Astrocyte of the hippocampus (primary cell): ENCODE measurements around the gene DENND2D.
A peak's percentile ranks its signal among the peaks of the same experiment; 100 is the strongest.

ENCODE experiments used
- DNase-seq: peaks from one replicate; pipeline ENCODE4 v3.0.0; 2011; ENCODE audit warnings: low read depth, low spot score

The DENND2D gene

DNA sequence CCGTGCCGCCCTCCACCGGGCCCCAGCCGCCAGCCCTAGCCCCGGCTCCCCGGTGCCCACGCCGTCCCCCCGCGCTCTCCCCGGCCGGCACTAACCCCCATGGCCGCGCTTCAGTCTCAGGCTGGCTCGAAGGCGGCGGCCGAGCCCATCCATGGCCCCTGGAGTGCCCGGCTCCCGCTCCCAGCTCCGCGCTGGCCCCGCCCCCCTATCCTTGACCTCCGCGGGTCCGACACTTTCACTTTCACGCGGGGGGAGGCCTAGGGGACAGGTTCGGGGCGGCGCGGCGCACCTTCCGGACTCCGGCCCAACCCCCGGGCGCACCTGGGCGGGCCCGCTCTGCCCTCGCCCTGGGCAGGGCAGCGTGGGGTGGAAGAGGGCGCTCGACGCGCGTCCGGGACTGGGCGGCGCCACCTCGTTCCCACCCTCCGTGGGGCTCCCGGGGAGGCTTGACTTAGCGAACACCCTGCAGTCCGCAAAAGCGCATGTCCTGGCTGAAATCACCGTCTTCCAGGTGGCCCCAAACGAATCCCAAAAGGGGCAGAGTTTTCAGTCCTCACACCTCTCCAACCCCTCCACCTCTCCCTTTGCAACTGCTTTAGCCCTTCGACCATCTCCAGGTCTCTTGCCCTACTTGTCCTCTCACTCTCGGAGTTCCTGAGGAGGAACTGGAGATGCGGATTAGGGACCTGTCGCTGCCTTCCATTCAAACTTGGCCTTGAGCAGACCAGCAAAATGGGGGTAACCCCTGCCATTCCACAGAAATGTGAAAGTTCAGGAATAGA lies 3.9 kb upstream of the DENND2D start:
- DNase-seq: peak; percentile 38

DNA sequence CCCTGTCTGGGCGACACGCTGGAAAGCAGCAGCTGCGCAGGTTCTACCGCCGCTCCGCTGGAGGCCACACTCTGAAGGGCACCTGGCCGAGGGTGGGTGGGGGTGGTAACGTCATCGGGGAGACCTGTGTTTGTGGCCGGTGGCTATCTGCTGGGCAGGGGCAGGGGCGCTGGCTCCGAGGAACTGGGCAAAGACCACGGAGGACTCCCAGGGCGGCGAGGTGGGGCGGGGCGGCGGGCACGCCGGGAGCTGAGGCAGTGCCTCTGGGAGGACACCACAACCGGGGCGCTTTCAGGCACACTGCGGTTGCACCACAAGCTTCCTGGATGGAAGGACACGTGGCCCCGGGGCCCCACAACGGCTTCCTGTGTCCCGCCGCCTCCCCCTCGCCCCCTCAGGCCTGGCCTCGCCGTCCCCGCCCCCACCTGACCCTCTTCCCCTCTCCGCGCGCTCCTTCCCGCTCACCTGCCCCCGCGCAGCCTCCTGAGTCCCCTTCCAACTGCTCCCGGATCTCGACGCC lies 3.3 kb upstream of the DENND2D start:
- DNase-seq: peak; percentile 44

DNA sequence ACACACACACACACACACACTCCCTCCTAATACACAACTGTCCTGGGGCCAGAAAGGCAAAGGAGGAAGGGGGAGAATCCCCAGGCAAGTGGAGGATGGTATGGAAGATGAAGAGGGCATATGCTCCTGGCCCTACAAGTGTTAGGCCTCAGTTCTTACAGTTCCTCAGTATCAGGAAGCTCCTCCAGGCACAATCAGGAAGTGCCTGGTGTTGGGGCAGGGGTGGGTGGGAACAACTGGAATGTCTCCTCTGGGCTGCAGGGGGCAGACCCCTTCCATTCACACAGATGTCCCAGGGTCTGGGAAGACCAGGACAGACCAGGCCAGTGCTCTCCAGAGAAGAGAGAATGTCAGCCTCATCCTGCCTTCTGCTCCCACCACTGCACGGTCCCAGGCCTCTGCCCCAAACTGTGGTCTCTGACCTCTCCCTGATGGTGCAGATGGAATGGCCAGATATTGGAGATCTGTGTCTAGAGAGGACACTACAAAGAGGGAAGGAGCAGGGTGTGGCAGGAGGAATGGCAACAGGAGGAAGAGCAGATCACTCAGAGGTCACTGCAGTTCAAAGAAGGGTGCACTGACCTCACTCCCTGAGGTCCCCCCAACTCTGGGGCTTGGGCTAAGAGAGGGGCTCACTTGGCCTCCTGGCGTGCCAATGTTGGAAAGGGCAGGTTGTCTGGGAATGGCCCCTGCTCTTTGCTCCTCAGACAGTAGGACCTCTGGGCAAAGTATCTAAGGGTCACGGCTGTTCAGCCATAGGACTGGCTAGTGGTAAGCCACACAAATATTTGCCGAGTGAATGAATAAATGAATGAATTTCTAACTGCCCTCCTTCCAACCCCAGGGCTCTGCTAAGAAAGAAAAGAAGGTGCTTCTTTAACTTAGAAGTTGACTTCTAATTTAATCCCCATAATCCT lies 2.5 kb upstream of the DENND2D start:
- DNase-seq: no peak

DNA sequence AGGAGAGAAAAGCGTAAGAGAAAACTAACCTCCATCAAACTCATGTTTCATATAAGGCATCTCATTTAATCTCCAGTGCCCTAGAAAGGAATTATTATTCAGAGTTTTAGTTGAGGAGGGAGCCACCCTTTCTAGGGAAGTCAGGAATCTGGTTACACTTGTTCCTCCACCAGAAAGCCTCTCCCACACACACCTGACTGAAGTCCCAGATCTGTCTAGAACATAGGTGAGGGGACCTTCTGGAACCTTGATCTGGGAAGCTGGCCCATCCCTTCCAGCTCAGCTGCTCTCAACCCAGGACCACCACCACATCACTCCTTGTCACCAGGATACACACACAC lies 1.9 kb upstream of the DENND2D start:
- no peak for DNase-seq

DNA sequence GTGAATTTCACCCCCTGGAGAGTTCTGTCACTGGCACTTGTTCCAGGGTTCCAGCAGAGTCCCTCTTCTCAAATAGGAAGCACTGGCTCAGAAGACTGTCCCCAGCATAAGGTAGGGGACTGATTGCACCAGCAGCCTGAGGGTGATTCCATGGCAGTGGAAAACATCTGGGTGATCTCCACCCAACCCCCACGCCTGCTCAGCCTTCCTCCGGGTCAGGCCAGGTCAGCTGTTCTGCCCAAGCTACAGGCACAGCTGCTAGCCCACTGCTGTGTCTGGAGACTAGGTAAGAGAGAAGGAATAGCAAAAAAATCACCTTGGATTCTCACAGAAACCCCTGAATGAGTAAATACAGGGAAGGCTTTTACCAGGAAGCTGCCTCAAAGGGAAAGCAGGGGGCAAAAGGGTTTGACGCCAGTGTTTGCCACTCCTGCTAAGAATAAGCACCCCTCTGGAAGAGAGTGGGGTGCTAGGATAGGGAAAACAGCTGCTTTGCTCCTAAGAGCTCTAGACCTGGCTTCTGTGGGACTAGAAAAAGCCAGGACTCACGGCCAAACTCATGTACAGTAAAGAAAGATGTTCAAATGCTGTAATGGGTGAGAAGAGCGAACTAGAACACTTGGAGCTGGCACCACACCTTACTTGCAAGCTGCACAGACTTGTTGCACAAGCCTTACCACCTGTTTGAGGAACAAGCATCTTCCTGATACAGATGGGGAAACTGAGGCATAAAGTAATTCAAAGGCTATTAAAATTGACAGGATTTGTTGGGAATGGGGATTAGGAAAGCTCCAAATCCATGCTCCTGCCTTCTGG lies 1.0 kb upstream of the DENND2D start:
- DNase-seq: no peak

DNA sequence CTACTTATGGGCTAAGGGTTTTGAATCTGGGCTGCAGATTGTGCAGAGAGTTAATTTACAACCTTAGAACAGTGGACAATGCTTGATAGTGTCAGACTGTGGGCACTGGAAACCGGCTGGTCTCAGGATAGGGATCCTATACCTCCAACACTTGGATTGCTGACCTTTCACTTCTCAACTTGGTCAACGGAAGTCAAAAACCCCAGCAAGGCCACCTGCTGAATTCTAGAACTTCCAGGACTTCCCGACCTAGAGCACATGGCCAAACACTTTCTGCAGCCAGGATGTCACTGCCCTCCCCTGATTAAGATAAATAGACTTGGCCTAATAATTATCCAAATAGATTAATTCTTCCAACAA lies 336 bp upstream of the DENND2D start:
- no peak for DNase-seq

DNA sequence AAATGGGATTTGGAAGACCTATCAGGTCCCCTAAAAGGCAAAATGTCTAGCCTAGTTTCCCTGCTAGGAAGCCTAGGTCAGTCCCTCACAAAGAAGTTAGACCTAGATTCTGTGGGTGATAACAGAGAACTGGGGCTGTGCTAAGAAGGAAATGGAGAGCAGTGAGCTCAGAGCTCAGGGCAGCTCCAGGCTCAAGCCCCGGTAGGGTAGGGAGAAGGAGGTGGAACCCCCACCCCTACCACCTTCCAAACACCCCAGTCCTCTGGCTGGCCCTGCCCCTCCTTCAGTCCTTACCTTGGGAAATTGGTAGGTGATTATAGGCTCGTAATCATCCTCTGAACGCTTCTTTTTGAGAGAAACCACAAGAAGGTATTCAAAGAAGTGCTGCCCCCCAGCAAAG lies 1.1 kb downstream of the DENND2D start:
- no peak for DNase-seq

DNA sequence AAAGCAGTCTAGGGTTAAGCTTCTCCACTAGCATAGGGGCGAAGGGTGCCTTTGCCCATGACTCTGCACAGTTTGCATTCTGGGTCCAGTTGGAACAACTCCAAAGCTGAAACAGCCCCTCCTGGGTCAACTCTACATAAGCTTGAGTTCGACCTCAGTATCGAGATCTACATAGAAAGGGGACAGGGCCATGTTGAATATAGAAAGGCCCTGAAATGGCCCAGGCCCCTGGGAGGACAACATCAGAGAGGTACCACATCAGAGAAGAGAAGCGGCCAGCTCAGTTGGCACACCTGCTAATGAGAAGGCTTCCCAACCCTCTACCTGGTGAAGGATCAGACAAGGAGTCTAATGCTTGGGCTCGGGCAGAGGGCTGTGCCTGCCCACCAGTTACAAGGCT lies 1.6 kb downstream of the DENND2D start:
- DNase-seq: no peak

DNA sequence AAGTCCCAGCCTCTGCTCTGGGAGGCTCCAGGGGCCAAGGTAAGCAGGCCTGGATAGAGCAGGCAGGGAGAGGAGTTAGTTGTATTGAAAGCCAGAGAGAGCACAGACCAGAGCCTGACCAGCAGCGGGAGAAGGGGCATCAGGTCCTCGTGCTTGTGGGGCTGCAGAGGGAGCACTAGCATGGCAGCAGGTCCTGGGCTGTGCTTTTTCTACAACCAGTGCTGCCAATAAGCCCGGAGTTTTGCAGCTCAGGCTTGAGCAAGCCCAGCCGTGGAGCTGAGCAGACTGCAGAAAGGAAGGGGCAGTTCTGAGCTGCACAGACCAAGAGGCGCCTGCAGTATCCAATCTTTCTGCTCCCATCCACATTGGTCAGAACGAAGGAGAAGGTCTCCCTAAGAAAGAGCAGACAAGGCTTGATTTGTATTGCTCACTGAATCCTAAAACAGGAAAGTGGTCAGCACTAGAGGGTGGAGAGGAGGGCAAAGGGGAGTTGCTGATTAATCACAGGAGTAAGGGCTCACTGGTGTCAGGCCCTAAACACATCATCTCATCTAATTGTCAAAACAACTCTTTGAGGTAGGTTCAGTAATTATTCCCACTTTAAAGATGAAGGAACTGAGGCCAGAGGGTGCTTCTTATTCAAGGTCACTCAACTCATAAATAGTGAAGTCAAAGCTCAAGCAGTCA lies 2.7 kb downstream of the DENND2D start:
- DNase-seq: peak; percentile 31

DNA sequence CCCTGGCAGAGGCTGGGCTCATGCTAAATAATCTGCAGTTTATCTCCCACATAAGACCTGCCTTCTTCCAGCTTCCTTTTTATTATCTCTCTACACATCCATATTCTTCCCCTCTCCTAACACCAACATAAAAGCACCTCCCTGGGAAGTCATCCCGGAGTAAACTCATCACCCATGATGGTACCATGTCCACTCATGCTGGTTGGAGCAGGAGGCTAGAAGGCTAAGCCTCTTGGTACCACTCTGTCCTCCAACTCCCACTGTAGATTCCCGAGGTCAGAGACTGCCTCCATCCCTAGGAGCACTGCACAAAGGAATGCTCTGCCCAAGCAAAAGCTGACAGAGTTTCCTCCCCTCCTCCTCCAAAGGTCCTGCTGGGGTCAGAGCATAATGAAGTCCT lies 4.2 kb downstream of the DENND2D start:
- DNase-seq: no peak

DNA sequence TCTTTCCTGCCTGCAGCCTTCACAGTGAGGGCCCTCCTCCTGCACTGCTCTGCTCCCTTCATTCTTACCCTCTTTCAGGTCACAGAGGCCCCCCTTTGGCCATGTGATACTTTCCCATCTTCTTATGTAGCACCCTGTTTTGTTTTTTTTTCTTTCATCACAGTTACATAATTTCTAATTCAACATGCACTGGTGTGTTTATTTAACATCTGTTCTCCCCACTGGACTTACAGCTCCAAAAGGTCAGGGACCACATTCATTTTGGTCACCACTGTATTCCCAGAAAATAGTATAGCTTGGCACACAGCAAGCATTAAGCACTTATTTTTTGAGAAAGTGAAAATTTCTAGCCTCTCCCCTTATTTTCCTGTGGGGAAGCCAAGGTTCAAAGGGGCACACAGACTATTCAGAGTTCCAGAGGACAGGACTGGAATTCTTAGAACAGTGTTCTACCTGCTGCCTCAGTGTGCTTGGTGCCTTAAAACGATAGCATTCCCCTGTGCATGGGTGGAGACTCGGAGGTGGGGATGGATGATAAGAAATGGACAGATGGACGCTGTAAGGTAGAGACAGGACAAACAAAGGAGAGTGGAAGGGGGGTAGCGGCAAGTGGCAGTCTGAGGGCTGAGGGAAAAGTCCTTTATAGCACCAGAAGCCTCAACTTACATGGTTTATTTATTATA lies 5.3 kb downstream of the DENND2D start:
- no peak for DNase-seq

DNA sequence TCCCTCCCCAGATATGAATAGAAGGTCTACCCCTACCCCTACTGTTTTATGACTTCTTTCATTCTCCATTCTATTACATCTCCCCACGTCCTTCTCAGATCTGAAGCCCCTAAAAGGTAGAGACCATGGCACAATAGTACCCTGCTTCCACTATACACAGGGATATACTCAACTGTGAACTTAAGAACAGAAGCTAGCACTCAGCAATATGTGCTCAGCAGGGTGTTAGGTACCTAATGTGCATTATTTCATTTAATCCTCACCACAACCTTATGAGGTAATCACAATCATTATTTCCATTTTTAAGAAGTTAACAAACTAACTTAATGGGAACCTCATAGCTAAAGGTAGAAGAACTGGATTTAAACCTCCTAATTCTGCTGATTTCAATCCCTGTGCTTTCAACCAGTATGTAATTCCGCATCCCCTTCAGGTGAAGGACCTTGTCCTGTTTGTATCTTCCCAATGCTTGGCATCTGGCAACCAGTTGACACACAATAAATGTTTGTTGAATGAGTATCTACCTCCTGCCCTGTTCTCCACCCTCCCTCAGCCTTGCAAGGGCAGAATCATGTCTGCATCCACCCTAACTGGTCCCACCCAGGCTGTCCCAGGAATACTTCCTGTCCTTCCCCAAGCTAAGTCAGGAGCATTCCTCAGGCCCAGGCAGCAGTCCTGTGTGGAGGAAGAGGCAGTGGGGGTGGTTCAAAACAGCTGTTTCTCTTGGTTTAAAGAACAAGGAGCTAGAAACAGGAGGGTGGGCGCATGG lies 6.5 kb downstream of the DENND2D start:
- DNase-seq: no peak

DNA sequence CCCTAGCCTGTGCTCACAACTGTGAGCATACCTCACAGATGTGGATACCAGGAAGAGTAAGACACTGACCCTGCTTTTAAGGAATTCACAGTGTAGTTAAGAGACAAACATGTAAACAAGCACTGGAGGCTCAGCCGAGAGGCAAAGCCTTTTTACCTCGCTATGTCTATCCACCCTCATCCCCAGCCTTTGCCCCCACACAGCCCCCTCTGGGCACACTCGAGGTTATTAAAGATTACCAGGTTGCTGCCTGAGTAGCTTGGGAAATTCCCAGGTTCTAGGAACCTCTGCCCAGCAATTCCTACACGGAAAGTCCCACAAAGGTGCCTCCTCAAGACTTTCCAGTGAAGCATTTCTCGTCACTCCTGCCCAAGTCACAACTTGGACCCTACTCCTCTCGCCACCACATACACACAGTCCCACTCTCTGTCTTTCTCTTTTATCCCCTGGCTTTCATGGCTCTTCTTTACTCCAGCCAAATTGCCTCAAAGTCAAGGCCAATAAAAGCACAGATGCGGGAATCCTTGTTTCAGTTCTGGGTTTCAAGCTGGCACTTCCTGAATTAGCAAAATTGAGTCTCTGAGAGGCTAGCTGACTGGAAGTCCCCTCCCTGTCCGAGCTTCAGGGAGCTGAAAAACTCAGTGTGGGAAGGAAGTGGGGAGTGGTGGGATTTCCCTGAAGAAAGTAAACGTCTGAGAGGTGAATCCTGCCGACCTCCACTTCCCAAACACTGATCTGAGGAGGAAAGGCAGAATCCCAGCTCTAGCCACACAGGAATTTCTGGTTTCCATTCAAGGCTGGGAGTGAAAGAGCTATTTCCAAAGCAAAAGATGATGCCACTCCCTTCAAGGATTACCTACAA lies 7.6 kb downstream of the DENND2D start:
- DNase-seq: peak; percentile 24

DNA sequence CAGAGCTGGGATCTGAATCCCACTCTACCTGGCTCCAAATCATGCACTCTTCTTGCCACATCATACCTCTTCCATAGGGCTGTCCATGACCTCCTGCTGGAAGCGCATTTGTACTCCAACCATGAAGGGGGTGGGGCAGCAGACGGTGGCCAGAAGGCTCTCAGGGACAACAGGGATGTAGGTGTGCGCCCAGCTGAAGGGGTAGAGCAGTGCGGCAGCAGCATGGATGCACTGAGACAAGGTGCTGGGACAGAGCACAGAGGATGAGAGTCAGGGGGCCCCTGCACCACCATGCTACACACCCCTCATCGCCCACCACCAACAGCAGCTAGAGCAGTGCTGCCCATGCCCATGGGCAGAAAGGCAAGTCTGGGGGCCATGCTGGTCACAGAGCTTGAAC lies 8.4 kb downstream of the DENND2D start:
- no peak for DNase-seq

DNA sequence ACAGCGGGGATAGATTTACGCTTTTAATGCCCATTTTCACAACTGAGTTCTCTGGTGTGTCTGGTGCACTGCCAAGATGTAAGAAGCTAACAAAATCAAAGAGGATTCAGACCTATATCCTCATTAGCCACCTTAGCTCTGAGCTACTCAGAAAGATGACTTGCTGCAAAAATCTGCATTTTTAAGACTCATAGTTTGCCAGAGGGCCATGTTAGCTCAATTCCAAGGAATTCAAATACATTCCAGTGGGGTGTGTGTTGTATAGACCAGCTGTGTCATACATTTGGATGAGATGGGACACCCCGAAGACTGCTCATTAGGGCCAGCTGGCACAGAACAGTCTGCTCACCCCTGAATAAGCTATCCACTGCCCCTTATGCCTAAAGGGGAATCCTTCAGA lies 8.9 kb downstream of the DENND2D start:
- peak; percentile 64 for DNase-seq

DNA sequence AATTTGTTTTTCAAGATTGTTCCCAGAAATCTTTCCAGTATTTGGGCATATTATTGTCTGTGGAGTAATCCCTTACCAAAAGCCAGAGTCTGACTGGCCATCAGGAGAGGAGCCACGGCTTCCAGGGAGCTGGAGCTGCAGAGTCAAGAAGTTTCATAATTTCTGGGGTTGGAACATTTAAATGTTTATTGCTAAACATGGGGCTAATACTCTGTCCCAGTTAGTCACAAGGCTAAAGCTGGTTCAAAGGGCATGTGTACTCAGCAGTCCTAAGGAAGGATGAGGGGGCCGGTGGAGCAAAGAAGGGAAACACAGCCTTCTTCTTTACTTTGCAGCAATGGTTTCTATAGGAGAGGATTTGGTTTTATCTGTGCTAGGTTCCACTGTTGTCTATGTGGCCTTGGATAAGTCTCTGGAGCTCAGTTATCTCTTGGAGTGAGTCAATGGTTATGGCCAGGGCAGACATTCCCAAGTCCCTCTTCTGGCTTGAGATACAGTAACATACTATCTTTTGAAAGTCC lies 9.5 kb downstream of the DENND2D start:
- DNase-seq: no peak

DNA sequence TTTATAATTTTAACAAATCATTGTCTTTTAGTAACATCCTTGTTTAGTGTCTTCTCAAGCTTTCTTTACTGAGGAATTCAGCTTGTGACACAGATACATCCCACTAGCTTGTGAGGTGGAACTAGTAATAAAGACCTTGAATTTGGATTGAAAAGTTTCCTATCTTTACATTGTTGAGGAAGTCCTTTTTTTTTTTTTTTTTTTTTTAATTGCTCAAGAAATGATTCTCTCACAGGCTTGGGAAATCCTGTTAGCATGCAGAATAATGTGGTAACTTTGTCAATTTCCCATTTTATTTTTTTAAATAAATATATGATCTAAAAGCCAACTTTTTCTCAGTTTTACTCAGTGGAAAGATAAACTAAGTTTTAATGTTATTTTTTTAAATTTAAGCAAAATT lies 15.8 kb downstream of the DENND2D start:
- no peak for DNase-seq

DNA sequence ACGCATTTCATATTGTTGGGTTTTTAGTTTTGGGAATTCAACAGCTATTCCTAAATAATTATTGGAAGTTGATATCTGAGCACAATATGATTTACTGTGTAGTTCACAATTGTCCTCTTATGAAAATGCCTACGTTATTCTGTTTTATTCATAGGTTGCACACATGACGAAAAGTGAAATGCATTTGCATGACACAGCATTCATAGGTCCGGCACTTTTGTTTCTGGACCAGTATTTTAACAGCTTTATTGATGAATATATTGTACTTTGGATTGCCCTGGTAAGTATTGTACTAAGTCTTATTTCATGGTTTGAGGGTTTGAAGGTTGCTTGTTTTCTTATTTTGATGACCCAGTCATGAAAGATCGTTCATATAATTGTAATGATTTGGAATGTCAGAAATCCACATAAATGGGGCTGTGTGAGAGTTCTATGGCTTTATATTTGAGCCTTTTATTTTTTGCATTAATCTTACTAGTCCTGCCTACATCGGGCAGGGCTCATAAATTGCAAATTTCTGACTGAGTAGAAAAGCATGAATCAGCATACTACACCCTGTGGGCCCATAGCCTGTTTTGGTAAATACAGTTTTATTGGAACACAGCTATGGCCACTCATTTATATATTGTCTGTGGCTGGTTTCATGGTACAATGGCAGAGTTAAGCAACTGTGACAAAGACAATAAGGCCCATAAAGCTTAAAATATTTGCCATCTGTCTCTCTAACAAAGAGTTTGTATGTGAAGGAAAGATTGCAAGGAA lies 17.0 kb downstream of the DENND2D start:
- DNase-seq: no peak
